Lower leg skin (tissue), 3 donors: ENCODE results near the gene STARD13.

Experiments
- CTCF ChIP-seq, 3 donors: fragments of 450-650 bp; IDR thresholded peaks; one replicate each; pipeline ENCODE4 v1.5.1; 2016; ENCODE audit warnings: antibody characterized with exemption in 3 of 3, mild to moderate bottlenecking in 3 of 3, moderate library complexity in 2 of 3
- POLR2A ChIP-seq, 2 donors: fragments of 450-650 bp; IDR thresholded peaks; one replicate each; pipeline ENCODE4 v1.6.1; 2016 to 2017; ENCODE audit warnings: antibody characterized with exemption in 2 of 2, mild to moderate bottlenecking in 1 of 2, moderate library complexity in 1 of 2

GRCh38 chr13:33318037-33318436 lies 32.5 kb upstream of the STARD13 start:
- TF ChIP-seq CTCF (IDR thresholded peaks at IDR 0.05) (no peak), POLR2A (IDR thresholded peaks at IDR 0.05) (no peak)
